ENCODE data around the gene UNC5A. TPM values are rescaled to one million over a fixed set of nuclear protein-coding genes. Genes with fewer than 3 reads are reported as not detected.

Gene UNC5A
- total and polyA plus RNA-seq, 2 of the 8 experiments (the other 6 are each of a cell fraction or from before 2014, with no cell fraction given): 4.0 to 7.6 TPM

DNA sequence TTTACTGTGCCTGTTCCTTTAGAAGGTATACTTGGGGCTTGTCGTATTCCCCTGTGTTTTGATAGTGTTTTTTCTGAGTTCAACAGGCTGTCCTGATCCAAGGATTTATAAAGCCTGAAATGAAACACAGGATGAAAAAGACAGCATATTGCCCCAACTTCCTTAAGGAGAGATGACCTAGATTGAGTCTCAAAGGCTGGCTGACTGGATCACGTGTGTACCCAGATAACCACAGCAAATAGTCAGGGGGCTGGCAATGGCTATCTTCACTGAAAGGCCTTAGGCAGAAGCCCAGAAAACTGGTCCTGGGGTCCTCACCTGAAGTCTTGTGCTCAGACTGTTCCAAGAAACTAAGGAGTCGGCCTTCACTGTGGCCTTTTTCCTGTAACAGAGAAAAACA lies 96.4 kb downstream of the UNC5A start:
- H3K14ac ChIP-seq (ENCODE audit: insufficient read length): no peak overlapping the region
- H2BK120ac ChIP-seq (replicated peaks; ENCODE audit: low read depth, low read length): no peak overlapping the region
- ChIA-PET CTCF (ENCODE audit: partially characterized antibody) (interaction anchor here (1.7 kb wide), 1 partner anchor 246 kb away, joined by 4 read pairs; no protein-coding TSS in a partner anchor), POLR2A (ENCODE audit: partially characterized antibody) (no interaction called here)
- no peaks in the 10 kb centered on the region for H3K23me2 ChIP-seq (ENCODE audit: low read depth, low read length)
- H2AFZ ChIP-seq (ENCODE audit: low read length): no peak overlapping the region
- no peak overlapping the region for H2AK5ac ChIP-seq (ENCODE audit: low read depth, low read length)
- no peak overlapping the region for H3K23ac ChIP-seq (ENCODE audit: insufficient read length)
- WGBS, 2 experiments (ENCODE audit: extremely low coverage in 1 of 2, insufficient coverage in 1 of 2, insufficient read length in 1 of 2, insufficient replicate concordance in 2 of 2, low coverage in 1 of 2, low lambda C conversion rate in 2 of 2, missing lambda C conversion rate in 1 of 2): 90% methylated on average over 3 of the region's 3 CpGs; no CpG with 5 or more reads in 1 of the 2 experiments
- no peak overlapping the region for H3K4me3 ChIP-seq (ENCODE audit: extremely low read depth in 1 of 4, insufficient read depth in 2 of 4, low read depth in 3 of 4, low read length in 4 of 4)
- no peaks in the 10 kb centered on the region for H3K79me2 ChIP-seq (ENCODE audit: control insufficient read depth in 1 of 2, insufficient read depth in 2 of 2, low read length in 2 of 2)
- H3K9me3 ChIP-seq (ENCODE audit: insufficient read depth in 2 of 2, low read depth in 1 of 2, low read length in 1 of 2): no peaks in the 10 kb centered on the region
- no peak overlapping the region for H4K91ac ChIP-seq (replicated peaks; ENCODE audit: insufficient read length, low read length)
- DNase-seq (ENCODE audit: low read depth in 1 of 2, low spot score in 2 of 2) (no peak), FAIRE-seq (no peak)
- H2BK5ac ChIP-seq (ENCODE audit: low read depth, low read length): no peak overlapping the region
- no peak overlapping the region for H2BK15ac ChIP-seq (ENCODE audit: low read length)
- H3K27me3 ChIP-seq (replicated peaks in 1 of 4; ENCODE audit: control insufficient read depth in 3 of 4, extremely low read depth in 1 of 4, insufficient read depth in 3 of 4, low read length in 3 of 4): no peaks in the 10 kb centered on the region
- no peak overlapping the region for H3K56ac ChIP-seq (replicated peaks; ENCODE audit: insufficient read length, low read depth, low read length)
- H4K20me1 ChIP-seq (replicated peaks in 1 of 2; ENCODE audit: control insufficient read depth in 1 of 2, insufficient read depth in 2 of 2, low read length in 2 of 2): no peaks in the 10 kb centered on the region
- peaks cover 15 to 53% (median 48%) of the 10 kb centered on the region in 4 experiments; a peak in 7 of 8 replicates for H3K36me3 ChIP-seq (ENCODE audit: control insufficient read depth in 2 of 4, insufficient read depth in 4 of 4, low read length in 3 of 4)
- H2BK12ac ChIP-seq (ENCODE audit: low read depth, low read length): no peak overlapping the region
- no peak overlapping the region for H3K27ac ChIP-seq (ENCODE audit: low read depth, low read length)
- no peak overlapping the region for H3K9ac ChIP-seq (replicated peaks in 1 of 4; ENCODE audit: extremely low read depth in 1 of 4, low read depth in 3 of 4, low read length in 3 of 4)
- no peak overlapping the region for H4K5ac ChIP-seq (ENCODE audit: insufficient read length, low read depth, low read length)
- H4K8ac ChIP-seq (ENCODE audit: extremely low read depth, insufficient read depth, low read length): no peak overlapping the region
- no peak overlapping the region for H3K4ac ChIP-seq (replicated peaks; ENCODE audit: insufficient read length, low read depth, low read length)
- no peak overlapping the region for H2BK20ac ChIP-seq (ENCODE audit: low read length)
- H3K18ac ChIP-seq (ENCODE audit: extremely low read depth, low read length): no peak overlapping the region
- no peak overlapping the region for H3K4me2 ChIP-seq (ENCODE audit: insufficient read depth in 1 of 2, low read depth in 2 of 2, low read length in 2 of 2)
- H3K4me1 ChIP-seq (replicated peaks in 1 of 4; ENCODE audit: control insufficient read depth in 3 of 4, insufficient read depth in 4 of 4, low read length in 3 of 4): no peaks in the 10 kb centered on the region
- no peaks in the 10 kb centered on the region for H3K79me1 ChIP-seq (ENCODE audit: low read depth, low read length)
- TF ChIP-seq RBBP5 (IDR thresholded peaks at IDR 0.05; ENCODE audit: borderline replicate concordance, low read depth, low read length) (no peak), POLR2AphosphoS5 (IDR thresholded peaks at IDR 0.05; ENCODE audit: low read depth, low read length) (no peak), POU5F1 (IDR thresholded peaks at IDR 0.05; ENCODE audit: low read depth, low read length) (no peak), ATF2 (IDR thresholded peaks at IDR 0.05; ENCODE audit: low read length) (no peak), TEAD4 (IDR thresholded peaks at IDR 0.05; ENCODE audit: low read depth, low read length) (no peak), TAF1 (IDR thresholded peaks at IDR 0.05; ENCODE audit: low read depth, low read length) (no peak), RAD21 (IDR thresholded peaks at IDR 0.05 in 1 of 2, conservative IDR thresholded peaks at IDR 0.05 in 1 of 2; ENCODE audit: low read depth in 2 of 2, low read length in 2 of 2) (no peak), KDM1A (IDR thresholded peaks at IDR 0.05; ENCODE audit: borderline replicate concordance, low read length) (no peak), RFX5 (IDR thresholded peaks at IDR 0.05; ENCODE audit: borderline replicate concordance, low read depth, low read length) (no peak), RNF2 (IDR thresholded peaks at IDR 0.05; ENCODE audit: borderline replicate concordance, low read depth, low read length, missing control alignments, poor library complexity, severe bottlenecking) (no peak), ZNF274 (IDR thresholded peaks at IDR 0.05; ENCODE audit: borderline replicate concordance, extremely low read depth, low read length) (no peak), RXRA (IDR thresholded peaks at IDR 0.05; ENCODE audit: insufficient read depth, low read depth, low read length) (no peak)

Data from H1 (cell line).